ENCODE data around the gene GPR62.

The GPR62 gene

GRCh38 chr3:51955893-51956770, 951 bp downstream of the GPR62 start:
- DNase-seq (ENCODE audit: low read depth), result no peak

- DNase-seq (ENCODE audit: low read depth), result no peak
These were observed 2.5 kb downstream of the GPR62 start for GRCh38 chr3:51957520-51958205.

- no peak for DNase-seq (ENCODE audit: low read depth)
These were observed 3.7 kb downstream of the GPR62 start for GRCh38 chr3:51958603-51959521.

GRCh38 chr3:51959651-51960050, 4.5 kb downstream of the GPR62 start:
- DNase-seq (ENCODE audit: low read depth), result no peak

GRCh38 chr3:51960386-51960785, 5.2 kb downstream of the GPR62 start:
- DNase-seq (ENCODE audit: low read depth), result no peak

GRCh38 chr3:51961011-51961410, 5.8 kb downstream of the GPR62 start:
- DNase-seq (ENCODE audit: low read depth), result no peak

GRCh38 chr3:51961602-51962569, 6.7 kb downstream of the GPR62 start:
- DNase-seq (ENCODE audit: low read depth), result no peak

GRCh38 chr3:51962854-51963530, 7.8 kb downstream of the GPR62 start:
- DNase-seq (ENCODE audit: low read depth), result no peak

GRCh38 chr3:51963951-51964451, 8.8 kb downstream of the GPR62 start:
- DNase-seq (ENCODE audit: low read depth), result no peak

GRCh38 chr3:51964521-51964920, 9.3 kb downstream of the GPR62 start:
- no peak for DNase-seq (ENCODE audit: low read depth)

GRCh38 chr3:51966016-51966415, 10.8 kb downstream of the GPR62 start:
- no peak for DNase-seq (ENCODE audit: low read depth)

GRCh38 chr3:51966486-51966885, 11.3 kb downstream of the GPR62 start:
- no peak for DNase-seq (ENCODE audit: low read depth)

- DNase-seq (ENCODE audit: low read depth), result no peak
These were observed 11.8 kb downstream of the GPR62 start for GRCh38 chr3:51966922-51967383.

GRCh38 chr3:51967384-51968169, 12.4 kb downstream of the GPR62 start, which contains the start of gene PCBP4:
TSS of gene PCBP4 (minus strand) at chr3:51967454. CDS start at chr3:51961240, 6,214 bp downstream.
- no peak for DNase-seq (ENCODE audit: low read depth)

GRCh38 chr3:51968170-51968775, 13.1 kb downstream of the GPR62 start:
- DNase-seq (ENCODE audit: low read depth), result no peak

- no peak for DNase-seq (ENCODE audit: low read depth)
These were observed 13.9 kb downstream of the GPR62 start for GRCh38 chr3:51968883-51969678.

- DNase-seq (ENCODE audit: low read depth), result no peak
These were observed 14.7 kb downstream of the GPR62 start for GRCh38 chr3:51969841-51970240.

Measured in CMK (cell line).